Measurements from ENCODE around the gene CYREN. TPM values are rescaled to one million over a fixed set of nuclear protein-coding genes. Genes with fewer than 3 reads are reported as not detected.

Gene CYREN
- 12.2 and 21.0 TPM in 2 replicates for total RNA-seq

GRCh38 chr7:135170274-135170997 is at the start of gene CYREN:
Gene CYREN, minus strand, starts transcription at chr7:135170707. Its CDS starts 1,785 bp downstream, at chr7:135168922.

GRCh38 chr7:135211179-135211945 is 40.9 kb upstream of the CYREN start, which contains the start of gene WDR91:
Gene WDR91, minus strand, starts transcription at chr7:135211526. Its CDS starts 24 bp downstream, at chr7:135211502.

GRCh38 chr7:135147899-135148721 is 22.4 kb downstream of the CYREN start, which contains the start of gene TMEM140:
Gene TMEM140, plus strand, starts transcription at chr7:135148072. Its CDS starts 16,370 bp downstream, at chr7:135164442.

Other genes starting within 250 kb of the CYREN start
- gene AGBL3, start 184.2 kb downstream of the CYREN start, total RNA-seq, result 1.4 TPM in 2 replicates
- gene TMEM140, start 22.6 kb downstream of the CYREN start, total RNA-seq, result 35.5 and 45.4 TPM in 2 replicates
- gene WDR91, start 40.8 kb upstream of the CYREN start, total RNA-seq, result 3.4 and 8.6 TPM in 2 replicates
- gene STRA8, start 63.1 kb upstream of the CYREN start, total RNA-seq, result not detected in 2 replicates

Data from dermis lymphatic vessel endothelial cell (primary cell).